GM12801 (cell line): ENCODE data around the gene PPP1R13B.

Experiments
- TF ChIP-seq, protein P1 (sequence below): IDR thresholded peaks from one replicate; pipeline ENCODE4 v1.5.1; 2011; ENCODE audit warnings: control low read depth; ENCODE audit not compliant: insufficient read length; ENCODE audit errors: extremely low read depth

PPP1R13B gene

DNA sequence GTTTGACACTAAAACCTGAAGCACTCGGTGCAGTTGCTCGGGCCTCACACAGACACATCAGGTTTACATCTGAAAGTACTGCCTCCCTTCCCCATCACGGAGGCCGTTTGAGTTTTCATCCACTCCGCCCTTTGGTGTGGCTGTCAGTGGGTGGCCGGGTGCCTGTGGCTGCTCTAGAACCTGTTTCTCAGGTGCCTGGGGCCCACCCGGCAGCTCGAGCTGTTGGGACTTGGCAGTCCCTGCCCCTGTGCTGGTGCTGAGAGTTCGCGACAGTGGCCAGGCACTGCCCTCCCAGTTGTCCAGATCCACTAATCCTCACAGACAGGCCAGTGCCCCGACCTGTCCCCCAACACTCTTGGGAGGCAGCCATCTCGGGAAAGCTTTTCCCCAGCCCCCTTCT lies 154.5 kb downstream of the PPP1R13B start:
- TF ChIP-seq, protein P1, sequence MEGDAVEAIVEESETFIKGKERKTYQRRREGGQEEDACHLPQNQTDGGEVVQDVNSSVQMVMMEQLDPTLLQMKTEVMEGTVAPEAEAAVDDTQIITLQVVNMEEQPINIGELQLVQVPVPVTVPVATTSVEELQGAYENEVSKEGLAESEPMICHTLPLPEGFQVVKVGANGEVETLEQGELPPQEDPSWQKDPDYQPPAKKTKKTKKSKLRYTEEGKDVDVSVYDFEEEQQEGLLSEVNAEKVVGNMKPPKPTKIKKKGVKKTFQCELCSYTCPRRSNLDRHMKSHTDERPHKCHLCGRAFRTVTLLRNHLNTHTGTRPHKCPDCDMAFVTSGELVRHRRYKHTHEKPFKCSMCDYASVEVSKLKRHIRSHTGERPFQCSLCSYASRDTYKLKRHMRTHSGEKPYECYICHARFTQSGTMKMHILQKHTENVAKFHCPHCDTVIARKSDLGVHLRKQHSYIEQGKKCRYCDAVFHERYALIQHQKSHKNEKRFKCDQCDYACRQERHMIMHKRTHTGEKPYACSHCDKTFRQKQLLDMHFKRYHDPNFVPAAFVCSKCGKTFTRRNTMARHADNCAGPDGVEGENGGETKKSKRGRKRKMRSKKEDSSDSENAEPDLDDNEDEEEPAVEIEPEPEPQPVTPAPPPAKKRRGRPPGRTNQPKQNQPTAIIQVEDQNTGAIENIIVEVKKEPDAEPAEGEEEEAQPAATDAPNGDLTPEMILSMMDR, result no peak

DNA sequence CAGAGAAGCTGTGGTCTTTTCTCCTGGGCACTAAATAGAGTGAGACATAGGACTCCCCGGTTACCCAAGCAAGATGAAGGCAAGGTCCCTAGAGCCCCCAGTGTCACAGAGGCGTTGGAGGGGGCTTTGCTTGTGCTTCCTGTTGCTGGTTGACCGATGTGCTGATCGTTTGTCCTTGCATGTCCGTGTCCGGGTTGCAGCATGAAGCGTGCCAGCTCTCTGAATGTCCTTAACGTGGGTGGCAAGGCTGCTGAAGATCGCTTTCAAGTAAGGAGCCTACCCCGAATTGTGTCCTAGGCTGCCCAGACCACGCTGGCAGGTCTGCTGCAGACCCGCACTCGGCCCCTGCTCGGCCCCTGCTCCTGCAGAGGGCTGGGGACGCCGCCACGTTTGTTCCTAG lies 155.2 kb downstream of the PPP1R13B start:
- TF ChIP-seq, protein P1, result no peak

DNA sequence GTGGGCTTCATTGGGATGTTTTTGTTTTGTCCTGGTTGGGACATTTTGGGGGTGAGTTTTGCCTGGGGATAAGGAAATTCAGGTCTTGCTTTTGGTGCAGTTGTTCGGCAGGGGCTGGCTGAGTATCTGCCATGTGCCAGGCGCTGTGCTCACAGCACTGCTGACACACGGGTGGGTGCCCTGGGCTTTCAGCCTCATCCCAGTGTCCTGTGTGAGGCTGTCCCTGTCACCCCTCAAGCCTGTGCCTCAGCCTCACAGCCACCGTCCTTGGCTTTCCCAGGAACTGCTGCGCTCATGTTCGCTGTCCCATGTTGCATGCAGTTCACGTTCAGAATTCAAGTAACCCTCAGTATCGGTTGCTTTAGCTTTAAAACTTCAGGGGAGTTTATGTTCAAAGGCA lies 157.0 kb downstream of the PPP1R13B start:
- TF ChIP-seq, protein P1, result no peak

DNA sequence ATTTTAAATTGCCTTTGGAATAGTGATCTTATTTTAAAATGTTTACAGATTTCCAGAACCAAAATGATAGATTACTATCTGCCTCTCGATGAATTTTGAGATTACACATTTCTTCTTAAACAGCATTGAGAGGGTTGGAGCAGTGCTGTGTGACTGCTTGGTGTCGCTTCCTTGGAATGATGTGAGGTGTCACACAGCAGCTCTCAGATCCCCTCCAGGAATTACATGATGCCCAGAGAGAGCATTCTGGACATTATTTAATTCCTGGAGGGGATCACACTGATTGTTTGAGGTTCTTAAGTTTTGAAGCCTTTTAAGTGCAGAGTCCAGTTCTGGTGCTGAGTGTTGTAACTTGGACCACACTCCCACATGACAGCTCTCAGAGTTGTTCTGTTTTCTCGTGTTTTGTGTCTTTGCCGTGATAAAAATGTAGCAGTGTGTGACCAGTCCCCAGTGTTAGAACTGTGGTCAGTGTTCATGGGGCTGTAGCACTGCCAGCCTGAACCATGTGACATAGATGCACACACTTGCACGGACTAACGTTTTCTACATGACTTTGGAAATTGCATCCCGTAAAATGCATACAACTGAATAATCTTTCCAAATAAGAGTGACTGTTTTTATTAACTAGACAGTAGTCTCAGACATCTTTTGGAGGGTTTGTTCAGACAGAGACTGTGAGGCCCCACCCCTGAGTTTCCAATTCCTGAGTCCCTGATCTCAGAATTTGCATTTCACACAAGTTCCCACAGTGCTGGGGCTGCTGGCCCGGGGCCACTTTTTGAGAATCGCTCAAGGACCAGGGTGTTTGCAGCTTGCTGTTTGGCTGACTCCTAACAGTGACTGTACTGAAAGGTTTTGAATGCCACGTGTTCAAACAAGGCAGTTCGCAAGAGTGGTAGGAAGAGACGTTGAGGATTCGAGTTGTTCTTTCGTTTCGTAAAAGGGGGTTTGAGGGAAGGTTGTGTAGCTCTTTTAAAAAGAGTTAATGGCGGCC lies 158.2 kb downstream of the PPP1R13B start:
- TF ChIP-seq, protein P1, result no peak

DNA sequence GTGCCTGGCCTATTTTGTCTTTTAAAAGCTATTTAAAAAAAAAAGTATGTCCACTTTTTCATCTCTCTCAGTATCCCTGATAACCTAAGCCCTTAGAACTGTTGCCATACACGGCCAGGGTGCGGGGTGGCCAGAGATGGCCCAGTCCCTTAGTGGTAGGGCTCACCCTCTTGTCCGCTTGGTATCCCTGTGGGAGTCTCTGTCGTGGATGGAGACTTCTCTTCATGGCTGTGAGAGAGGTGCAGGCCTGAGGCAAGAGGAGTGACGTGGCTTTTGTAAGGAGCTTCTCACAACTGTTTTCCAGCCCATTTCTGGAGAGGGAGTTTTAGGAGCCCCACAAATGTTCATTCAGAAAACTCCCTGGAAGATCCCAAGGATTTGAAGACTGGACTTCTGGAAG lies 158.9 kb downstream of the PPP1R13B start:
- TF ChIP-seq, protein P1, result no peak

DNA sequence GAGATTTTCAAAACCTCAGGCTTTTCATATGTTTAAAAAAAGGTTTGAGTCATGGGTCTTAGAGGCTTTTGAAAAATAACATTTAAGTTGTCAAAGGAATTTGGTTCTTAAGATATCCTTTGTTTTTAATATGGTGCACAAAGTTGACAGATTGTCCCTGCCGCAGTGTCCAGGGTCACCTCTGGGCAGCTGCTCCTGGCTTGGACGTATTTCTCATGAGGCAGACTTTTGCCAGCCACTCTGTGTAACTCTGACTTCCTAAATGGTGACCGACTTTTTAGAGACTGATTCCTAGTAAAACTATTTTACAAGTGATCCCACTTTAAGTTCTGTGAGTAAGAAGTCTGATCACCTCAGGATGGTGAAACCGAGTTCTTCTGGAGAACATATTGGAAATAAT lies 159.7 kb downstream of the PPP1R13B start:
- TF ChIP-seq, protein P1, result no peak

DNA sequence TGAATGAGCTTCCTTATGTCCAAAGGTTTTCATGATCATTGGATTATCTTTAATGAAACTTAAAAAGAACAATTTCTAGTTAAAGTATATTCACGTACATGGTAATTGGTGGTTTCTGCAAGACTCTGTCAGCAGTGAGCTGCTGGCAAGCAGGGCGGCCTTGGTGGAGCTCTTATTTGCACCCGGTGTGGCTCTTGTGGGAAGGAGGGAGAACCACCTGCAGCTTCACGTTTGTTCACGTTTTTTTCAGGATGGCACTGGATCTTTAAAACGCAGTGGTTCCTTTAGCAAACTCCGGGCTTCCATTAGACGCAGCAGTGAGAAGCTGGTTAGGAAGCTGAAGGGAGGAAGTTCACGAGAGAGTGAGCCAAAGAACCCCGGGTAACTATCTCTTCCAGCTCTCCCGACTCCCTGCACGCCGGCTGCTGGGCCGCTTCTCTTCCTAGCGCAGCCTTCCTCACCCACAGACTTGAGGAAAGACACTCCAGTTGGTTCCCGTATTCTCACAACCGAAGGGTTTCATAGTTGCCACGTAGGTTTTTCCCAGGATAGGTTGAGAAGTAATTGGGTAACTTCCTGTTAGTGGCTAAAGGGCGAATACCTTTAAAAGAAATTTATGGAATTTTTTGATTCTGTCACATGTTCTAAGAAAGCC lies 160.4 kb downstream of the PPP1R13B start:
- TF ChIP-seq, protein P1, result no peak
